GM12873 (cell line): ENCODE data around the gene C6orf62.

ENCODE experiments used
- TF ChIP-seq, protein P1 (sequence below): IDR thresholded peaks from 2 replicates; pipeline ENCODE4 v1.5.1; 2012; ENCODE audit warnings: low read depth, mild to moderate bottlenecking, moderate library complexity, low read length, control low read depth; ENCODE audit not compliant: insufficient read depth; ENCODE audit errors: missing control alignments

Gene C6orf62

DNA sequence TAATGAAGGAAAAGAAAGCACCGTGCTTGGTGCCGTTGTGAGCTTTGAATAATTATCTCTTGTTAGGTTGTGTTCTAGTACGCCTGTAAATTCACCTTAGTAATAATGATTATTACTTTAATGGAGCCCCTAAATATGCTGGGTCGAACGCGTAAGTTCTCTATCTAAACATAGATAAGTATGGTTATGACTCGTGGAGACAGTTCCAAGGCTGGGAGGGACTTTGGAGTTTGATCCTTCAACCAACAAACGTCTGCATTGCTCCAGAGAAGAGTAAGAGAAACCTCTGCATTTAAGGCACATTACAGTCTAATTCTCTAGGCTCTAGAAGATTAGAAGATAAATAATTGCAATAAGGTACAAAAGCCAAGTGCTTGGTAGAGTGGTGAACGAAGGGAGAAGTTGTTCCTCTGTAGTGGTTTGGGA, 51.6 kb downstream of the C6orf62 start:
- TF ChIP-seq, protein P1, sequence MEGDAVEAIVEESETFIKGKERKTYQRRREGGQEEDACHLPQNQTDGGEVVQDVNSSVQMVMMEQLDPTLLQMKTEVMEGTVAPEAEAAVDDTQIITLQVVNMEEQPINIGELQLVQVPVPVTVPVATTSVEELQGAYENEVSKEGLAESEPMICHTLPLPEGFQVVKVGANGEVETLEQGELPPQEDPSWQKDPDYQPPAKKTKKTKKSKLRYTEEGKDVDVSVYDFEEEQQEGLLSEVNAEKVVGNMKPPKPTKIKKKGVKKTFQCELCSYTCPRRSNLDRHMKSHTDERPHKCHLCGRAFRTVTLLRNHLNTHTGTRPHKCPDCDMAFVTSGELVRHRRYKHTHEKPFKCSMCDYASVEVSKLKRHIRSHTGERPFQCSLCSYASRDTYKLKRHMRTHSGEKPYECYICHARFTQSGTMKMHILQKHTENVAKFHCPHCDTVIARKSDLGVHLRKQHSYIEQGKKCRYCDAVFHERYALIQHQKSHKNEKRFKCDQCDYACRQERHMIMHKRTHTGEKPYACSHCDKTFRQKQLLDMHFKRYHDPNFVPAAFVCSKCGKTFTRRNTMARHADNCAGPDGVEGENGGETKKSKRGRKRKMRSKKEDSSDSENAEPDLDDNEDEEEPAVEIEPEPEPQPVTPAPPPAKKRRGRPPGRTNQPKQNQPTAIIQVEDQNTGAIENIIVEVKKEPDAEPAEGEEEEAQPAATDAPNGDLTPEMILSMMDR: no peak

- TF ChIP-seq, protein P1: peak; percentile 60
These were observed 52.1 kb downstream of the C6orf62 start, which contains the start of the genes ACOT13 and TDP2 for GRCh38 chr6:24666641-24667377. Gene ACOT13, plus strand, starts transcription at chr6:24667077. Its CDS starts 187 bp downstream, at chr6:24667264. Gene TDP2, minus strand, starts transcription at chr6:24666899. Its CDS starts 37 bp downstream, at chr6:24666862.

GRCh38 chr6:24666097-24666640, 52.8 kb downstream of the C6orf62 start:
- TF ChIP-seq, protein P1: no peak

DNA sequence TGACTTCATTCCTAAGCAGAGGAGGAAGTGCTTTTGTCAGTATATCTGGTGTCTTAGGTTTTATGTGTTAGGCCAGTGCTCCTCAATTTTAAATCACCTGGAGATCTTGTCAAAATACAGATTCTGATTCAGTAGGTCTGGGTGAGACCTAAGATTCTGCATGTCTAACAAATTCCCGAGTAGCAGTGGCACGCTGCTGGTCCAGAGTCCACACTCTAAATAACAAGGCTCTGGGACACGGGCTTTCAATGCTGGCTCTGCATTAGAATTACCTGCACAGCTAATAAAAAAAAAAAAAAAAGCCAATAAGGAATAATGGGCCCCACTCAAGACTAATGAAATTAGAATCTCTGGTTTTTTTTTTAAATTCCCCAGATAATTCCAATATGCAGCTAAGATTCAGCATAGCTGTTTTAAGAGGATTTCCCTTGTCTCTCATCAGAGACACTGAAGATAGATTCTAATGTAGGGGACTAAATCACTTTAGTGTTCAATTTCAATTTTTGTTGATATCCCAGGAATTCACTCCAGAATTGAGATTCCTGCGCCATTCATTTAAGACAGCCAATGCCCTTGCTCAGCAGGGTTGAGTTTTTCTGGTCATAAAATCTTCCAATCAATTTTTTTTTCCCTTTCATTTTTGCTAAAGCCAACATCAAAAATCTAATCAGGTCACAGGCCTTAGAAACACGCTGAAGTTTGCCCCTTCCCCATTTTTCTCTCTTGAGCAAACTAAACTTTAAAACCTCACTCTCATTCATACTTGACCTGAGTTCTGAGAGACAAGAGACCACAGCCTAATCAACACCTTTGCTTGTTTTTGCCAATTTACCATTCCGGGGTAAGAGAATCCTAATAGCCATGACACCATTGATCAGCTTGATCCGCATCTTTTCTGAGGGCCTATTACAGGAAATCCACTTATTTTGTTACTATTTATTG, 54.6 kb downstream of the C6orf62 start:
- TF ChIP-seq, protein P1: no peak

GRCh38 chr6:24663189-24663588, 55.8 kb downstream of the C6orf62 start:
- TF ChIP-seq, protein P1: no peak

GRCh38 chr6:24662236-24662635, 56.7 kb downstream of the C6orf62 start:
- TF ChIP-seq, protein P1: no peak
